Measurements from ENCODE around the gene GPRASP3. TPM values are rescaled to one million over a fixed set of nuclear protein-coding genes. Genes with fewer than 3 reads are reported as not detected.

The GPRASP3 gene
- total RNA-seq, 1 donor: 3.3 TPM

GRCh38 chrX:102694749-102695148 is 25.8 kb upstream of the GPRASP3 start:
- TF ChIP-seq, protein P1, sequence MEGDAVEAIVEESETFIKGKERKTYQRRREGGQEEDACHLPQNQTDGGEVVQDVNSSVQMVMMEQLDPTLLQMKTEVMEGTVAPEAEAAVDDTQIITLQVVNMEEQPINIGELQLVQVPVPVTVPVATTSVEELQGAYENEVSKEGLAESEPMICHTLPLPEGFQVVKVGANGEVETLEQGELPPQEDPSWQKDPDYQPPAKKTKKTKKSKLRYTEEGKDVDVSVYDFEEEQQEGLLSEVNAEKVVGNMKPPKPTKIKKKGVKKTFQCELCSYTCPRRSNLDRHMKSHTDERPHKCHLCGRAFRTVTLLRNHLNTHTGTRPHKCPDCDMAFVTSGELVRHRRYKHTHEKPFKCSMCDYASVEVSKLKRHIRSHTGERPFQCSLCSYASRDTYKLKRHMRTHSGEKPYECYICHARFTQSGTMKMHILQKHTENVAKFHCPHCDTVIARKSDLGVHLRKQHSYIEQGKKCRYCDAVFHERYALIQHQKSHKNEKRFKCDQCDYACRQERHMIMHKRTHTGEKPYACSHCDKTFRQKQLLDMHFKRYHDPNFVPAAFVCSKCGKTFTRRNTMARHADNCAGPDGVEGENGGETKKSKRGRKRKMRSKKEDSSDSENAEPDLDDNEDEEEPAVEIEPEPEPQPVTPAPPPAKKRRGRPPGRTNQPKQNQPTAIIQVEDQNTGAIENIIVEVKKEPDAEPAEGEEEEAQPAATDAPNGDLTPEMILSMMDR (IDR thresholded peaks at IDR 0.05; ENCODE audit: extremely low read depth, low read depth, low read length): no peak
- Histone ChIP-seq H3K27me3 (ENCODE audit: insufficient read depth, low read length) (no peaks in the 10 kb centered on the region), H4K20me1 (ENCODE audit: insufficient read depth, low read length) (no peaks in the 10 kb centered on the region), H3K4me3 (ENCODE audit: insufficient read depth, low read length) (no peak overlapping the region), H3K79me2 (ENCODE audit: insufficient read depth, low read length) (no peaks in the 10 kb centered on the region), H3K4me1 (ENCODE audit: insufficient read depth, low read length) (no peaks in the 10 kb centered on the region), H3K4me2 (ENCODE audit: insufficient read depth, low read length) (no peak overlapping the region), H2AFZ (ENCODE audit: low read length) (no peak overlapping the region), H3K9me3 (ENCODE audit: low read depth, low read length) (no peaks in the 10 kb centered on the region), H3K36me3 (ENCODE audit: insufficient read depth, low read length) (no peaks in the 10 kb centered on the region), H3K27ac (ENCODE audit: low read depth, low read length) (no peak overlapping the region)
- no peak for DNase-seq (ENCODE audit: insufficient read length, low spot score, missing footprints)

- Histone ChIP-seq H4K20me1 (ENCODE audit: insufficient read depth, low read length) (no peaks in the 10 kb centered on the region), H3K27ac (ENCODE audit: low read depth, low read length) (no peak overlapping the region), H3K36me3 (ENCODE audit: insufficient read depth, low read length) (no peaks in the 10 kb centered on the region), H3K4me1 (ENCODE audit: insufficient read depth, low read length) (no peaks in the 10 kb centered on the region), H3K27me3 (ENCODE audit: insufficient read depth, low read length) (no peaks in the 10 kb centered on the region), H3K4me2 (ENCODE audit: insufficient read depth, low read length) (no peak overlapping the region), H3K79me2 (ENCODE audit: insufficient read depth, low read length) (no peaks in the 10 kb centered on the region), H3K9me3 (ENCODE audit: low read depth, low read length) (no peaks in the 10 kb centered on the region), H2AFZ (ENCODE audit: low read length) (no peak overlapping the region), H3K4me3 (ENCODE audit: insufficient read depth, low read length) (no peak overlapping the region)
- TF ChIP-seq, protein P1 (IDR thresholded peaks at IDR 0.05; ENCODE audit: extremely low read depth, low read depth, low read length): no peak
- no peak for DNase-seq (ENCODE audit: insufficient read length, low spot score, missing footprints)
Observed at GRCh38 chrX:102696306-102696705, 24.2 kb upstream of the GPRASP3 start.

DNA sequence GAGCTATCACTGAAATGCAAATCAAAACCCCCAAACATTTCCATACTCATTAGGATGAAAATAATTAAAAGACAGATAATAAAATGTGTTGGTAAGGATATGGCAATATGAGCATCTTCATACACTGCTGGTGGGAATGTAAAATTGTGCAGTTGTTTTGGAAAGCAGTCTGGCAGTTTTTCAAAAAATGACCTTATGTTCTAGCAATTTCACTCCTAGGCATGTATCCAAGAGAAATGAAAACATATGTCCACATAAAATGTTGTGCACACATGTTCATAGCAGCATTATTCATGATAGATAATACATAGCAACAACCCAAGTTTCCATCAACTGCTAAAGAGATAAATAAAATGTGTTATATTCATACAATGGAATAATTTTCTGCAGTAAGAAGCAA is 23.0 kb upstream of the GPRASP3 start:
- DNase-seq (ENCODE audit: insufficient read length, low spot score, missing footprints): no peak
- H3K36me3 ChIP-seq (ENCODE audit: insufficient read depth, low read length): no peaks in the 10 kb centered on the region

GRCh38 chrX:102708900-102709299 is 11.6 kb upstream of the GPRASP3 start:
- H3K4me3 ChIP-seq (ENCODE audit: insufficient read depth, low read length): no peak overlapping the region
- H3K36me3 ChIP-seq (ENCODE audit: insufficient read depth, low read length): no peaks in the 10 kb centered on the region
- H3K4me2 ChIP-seq (ENCODE audit: insufficient read depth, low read length): no peak overlapping the region
- DNase-seq (ENCODE audit: insufficient read length, low spot score, missing footprints): no peak
- no peaks in the 10 kb centered on the region for H3K9me3 ChIP-seq (ENCODE audit: low read depth, low read length)
- no peaks in the 10 kb centered on the region for H3K4me1 ChIP-seq (ENCODE audit: insufficient read depth, low read length)
- no peak overlapping the region for H3K27ac ChIP-seq (ENCODE audit: low read depth, low read length)
- TF ChIP-seq, protein P1 (IDR thresholded peaks at IDR 0.05; ENCODE audit: extremely low read depth, low read depth, low read length): no peak
- H2AFZ ChIP-seq (ENCODE audit: low read length): no peak overlapping the region
- H4K20me1 ChIP-seq (ENCODE audit: insufficient read depth, low read length): no peaks in the 10 kb centered on the region
- H3K27me3 ChIP-seq (ENCODE audit: insufficient read depth, low read length): no peaks in the 10 kb centered on the region
- H3K79me2 ChIP-seq (ENCODE audit: insufficient read depth, low read length): no peaks in the 10 kb centered on the region

More for the DNA sequence above, 23.0 kb upstream of the GPRASP3 start:
- H3K9me3 ChIP-seq (ENCODE audit: low read depth, low read length): no peaks in the 10 kb centered on the region
- H3K4me2 ChIP-seq (ENCODE audit: insufficient read depth, low read length): no peak overlapping the region
- no peaks in the 10 kb centered on the region for H3K79me2 ChIP-seq (ENCODE audit: insufficient read depth, low read length)
- H3K27me3 ChIP-seq (ENCODE audit: insufficient read depth, low read length): no peaks in the 10 kb centered on the region
- no peaks in the 10 kb centered on the region for H3K4me1 ChIP-seq (ENCODE audit: insufficient read depth, low read length)
- TF ChIP-seq, protein P1 (IDR thresholded peaks at IDR 0.05; ENCODE audit: extremely low read depth, low read depth, low read length): no peak
- H3K27ac ChIP-seq (ENCODE audit: low read depth, low read length): no peak overlapping the region
- H3K4me3 ChIP-seq (ENCODE audit: insufficient read depth, low read length): no peak overlapping the region
- H2AFZ ChIP-seq (ENCODE audit: low read length): no peak overlapping the region
- no peaks in the 10 kb centered on the region for H4K20me1 ChIP-seq (ENCODE audit: insufficient read depth, low read length)

All from osteoblast (primary cell).